ENCODE data around the gene CAV3.

CAV3 gene

DNA sequence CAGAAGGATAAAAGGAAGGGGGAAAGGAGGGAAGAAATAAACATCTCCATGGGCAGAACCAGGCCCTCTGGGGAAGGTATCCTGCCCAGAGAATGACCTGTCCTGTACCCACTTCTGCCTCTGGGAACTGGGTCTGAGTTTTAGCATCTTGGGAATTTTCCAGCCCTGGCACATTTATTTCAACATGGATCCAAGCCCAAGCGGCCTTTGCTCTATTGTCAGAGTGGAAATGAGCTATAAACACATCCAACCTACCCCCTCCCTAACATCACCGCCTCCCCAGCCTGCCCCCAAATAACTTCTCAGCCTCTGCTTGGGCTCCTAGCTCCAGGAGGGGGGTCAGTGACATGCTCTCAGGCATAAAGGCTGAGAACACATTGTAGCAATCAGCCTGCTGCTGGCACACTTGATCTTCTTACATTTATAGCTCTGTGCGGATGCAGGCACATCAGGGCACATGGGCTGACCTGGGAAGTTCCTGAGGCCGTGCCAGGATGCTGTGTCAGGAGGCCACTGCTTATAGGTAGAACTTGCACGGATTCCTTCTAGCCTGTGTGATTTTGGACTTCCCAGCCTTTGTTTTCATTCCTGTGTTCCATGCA, 40.4 kb downstream of the CAV3 start:
- no peak for TF ChIP-seq ZFX (IDR thresholded peaks at IDR 0.05)
- TF ChIP-seq, protein P1, sequence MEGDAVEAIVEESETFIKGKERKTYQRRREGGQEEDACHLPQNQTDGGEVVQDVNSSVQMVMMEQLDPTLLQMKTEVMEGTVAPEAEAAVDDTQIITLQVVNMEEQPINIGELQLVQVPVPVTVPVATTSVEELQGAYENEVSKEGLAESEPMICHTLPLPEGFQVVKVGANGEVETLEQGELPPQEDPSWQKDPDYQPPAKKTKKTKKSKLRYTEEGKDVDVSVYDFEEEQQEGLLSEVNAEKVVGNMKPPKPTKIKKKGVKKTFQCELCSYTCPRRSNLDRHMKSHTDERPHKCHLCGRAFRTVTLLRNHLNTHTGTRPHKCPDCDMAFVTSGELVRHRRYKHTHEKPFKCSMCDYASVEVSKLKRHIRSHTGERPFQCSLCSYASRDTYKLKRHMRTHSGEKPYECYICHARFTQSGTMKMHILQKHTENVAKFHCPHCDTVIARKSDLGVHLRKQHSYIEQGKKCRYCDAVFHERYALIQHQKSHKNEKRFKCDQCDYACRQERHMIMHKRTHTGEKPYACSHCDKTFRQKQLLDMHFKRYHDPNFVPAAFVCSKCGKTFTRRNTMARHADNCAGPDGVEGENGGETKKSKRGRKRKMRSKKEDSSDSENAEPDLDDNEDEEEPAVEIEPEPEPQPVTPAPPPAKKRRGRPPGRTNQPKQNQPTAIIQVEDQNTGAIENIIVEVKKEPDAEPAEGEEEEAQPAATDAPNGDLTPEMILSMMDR (conservative IDR thresholded peaks at IDR 0.05): no peak
- H3K27ac ChIP-seq: no peak overlapping the region

DNA sequence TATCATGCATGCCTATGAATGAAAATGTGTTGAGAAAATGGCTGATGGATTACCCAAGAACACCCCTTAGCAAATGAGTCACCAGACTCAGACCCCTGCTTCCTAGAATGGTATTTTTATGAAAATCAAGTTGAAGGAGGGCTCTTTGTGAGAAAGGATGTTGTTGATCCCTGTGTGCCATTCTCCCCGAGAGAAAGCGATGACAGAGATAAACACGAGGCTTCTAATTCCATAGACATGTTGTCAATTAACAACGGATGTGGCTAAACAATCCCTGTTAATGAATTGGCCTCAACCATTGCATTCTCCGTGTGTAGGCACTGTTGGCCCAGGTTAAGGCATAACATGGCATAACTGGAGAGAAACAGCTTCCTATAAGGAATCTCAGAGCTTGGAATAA, 41.6 kb downstream of the CAV3 start:
- H3K27ac ChIP-seq: no peak overlapping the region

DNA sequence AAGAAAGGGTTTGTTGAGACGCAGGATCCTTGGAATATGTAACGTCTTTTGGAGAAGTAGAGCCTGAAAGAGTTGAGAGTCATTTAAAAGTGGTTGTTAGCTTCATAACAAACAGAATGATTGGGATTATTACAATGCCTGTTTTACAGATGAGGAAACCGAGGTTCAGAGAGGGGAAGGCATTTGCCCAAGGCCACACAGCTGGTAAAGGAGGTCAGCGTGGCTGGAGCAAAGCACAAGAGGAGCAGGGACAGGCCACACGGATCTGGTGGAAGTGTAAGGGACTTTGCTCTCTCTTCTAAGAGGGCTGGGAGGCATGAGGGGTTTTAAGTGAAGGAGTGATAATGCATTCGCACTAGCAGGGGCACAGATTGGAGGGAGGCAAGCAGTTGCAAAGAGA, 42.0 kb downstream of the CAV3 start:
- TF ChIP-seq ZFX (IDR thresholded peaks at IDR 0.05): no peak
- TF ChIP-seq, protein P1 (conservative IDR thresholded peaks at IDR 0.05): no peak
- no peak overlapping the region for H3K27ac ChIP-seq

More for the DNA sequence above, 41.6 kb downstream of the CAV3 start:
- TF ChIP-seq, protein P1 (conservative IDR thresholded peaks at IDR 0.05): no peak
- TF ChIP-seq ZFX (IDR thresholded peaks at IDR 0.05): no peak

DNA sequence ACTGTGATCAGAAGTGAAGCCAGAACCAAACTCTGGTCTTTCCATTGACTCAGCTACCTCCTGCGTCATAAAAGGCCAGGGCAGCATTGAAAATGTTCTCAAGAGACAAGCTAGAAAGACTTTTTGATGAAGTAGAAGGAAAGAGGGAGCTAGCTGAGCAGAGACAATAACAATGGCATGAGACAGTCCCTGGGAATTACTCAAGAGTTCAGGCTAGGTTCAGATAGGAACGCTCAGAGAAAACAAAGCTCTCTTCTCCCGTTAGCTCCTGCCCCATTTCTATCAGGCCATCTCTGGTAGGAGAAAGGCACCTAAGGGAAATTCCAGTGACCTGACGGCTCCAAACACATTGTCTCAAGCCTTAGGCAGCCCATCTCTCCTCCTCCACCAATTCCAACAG, 42.8 kb downstream of the CAV3 start:
- TF ChIP-seq ZFX (IDR thresholded peaks at IDR 0.05): no peak
- TF ChIP-seq, protein P1 (conservative IDR thresholded peaks at IDR 0.05): no peak
- no peak overlapping the region for H3K27ac ChIP-seq

DNA sequence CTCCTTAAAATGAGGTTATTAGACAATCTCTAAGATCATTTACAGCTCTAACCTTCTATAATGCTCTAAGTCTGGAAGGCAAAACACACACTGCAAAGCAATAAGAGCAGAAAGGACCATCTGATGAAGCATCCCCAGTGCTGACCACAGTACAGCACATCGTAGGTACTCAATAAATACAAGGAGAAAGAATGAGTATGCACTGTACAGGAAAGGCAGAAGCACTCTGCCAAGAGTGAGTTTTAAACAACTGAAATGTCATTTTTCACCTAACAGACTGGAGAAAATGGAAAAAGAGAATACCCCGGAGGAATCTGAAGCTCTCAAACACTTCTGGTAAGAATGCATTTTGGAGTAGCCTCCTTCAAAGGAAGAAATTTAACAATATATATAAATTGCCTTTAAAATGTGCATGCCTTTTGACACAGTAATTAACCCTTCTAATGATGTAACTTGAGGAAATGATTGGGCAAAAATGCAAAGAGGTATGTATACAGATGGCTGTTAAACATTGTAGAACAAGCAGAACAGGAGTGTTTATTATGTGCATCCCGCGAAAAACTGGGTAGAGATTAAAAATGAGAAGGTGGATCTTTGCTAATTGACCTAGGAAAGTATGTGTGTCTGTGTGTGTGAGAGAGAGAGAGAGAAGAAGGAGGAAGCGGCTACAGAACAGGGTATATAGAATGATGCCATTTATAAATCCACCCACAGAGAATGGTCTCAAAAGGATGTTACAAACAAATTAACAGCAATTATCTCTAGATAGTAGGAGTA, 43.8 kb downstream of the CAV3 start:
- H3K27ac ChIP-seq: no peak overlapping the region
- TF ChIP-seq, protein P1 (conservative IDR thresholded peaks at IDR 0.05): no peak

DNA sequence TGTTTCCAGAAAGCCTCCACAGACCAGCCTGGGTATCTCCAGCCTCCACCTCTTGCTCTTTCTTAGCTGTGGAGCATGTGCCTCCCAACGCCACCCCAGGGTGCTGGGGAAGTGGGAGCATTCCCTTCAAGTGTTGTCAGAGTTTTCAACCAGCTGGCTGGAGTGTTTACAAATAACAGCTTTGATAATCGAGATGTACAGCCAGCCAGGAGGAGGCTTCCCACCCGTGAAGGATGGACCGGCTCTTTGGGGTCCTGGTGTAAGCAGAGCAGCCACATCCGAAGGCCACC, 44.3 kb downstream of the CAV3 start:
- TF ChIP-seq, protein P1 (conservative IDR thresholded peaks at IDR 0.05): no peak
- TF ChIP-seq ZFX (IDR thresholded peaks at IDR 0.05): no peak

DNA sequence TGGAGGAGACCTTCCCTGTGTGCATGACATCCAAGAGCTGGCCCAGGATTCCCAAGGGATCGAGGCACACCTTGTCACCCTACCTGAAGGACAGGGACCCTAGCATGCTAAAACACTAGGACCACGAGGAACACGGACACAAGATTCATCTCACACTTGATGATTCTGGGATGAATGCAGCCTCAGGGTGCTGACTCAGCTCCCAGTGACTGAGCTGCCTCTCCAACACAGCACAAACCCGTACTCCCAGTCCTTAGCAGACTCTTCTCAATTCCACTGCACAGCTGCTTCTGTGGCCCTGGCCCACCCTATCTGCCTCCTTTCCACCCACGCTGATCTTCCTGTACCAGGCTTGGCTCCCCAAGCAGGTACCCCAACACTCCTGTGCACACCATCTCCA, 44.9 kb downstream of the CAV3 start:
- H3K27ac ChIP-seq: no peak overlapping the region
- no peak for TF ChIP-seq ZFX (IDR thresholded peaks at IDR 0.05)

More for the DNA sequence above, 44.3 kb downstream of the CAV3 start:
- H3K27ac ChIP-seq: no peak overlapping the region

DNA sequence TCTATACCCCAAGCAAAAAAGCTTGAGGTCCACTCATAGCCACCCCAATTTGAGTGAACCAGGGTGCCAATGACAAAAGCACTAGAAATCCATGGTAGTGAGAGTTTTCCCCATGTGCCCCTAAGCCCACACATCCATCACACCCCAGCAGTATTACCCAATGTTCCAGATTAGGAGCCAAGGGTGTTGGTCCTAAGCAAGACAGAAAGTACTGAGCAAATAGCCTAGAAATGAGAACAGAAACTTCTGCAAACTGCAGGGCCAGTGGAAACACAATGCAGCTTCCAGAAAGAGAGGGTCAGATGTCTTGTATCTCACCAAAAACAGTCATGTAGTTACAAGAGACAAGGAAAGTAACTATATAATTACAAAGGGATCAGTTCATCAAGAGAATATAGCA, 46.7 kb downstream of the CAV3 start:
- TF ChIP-seq ZFX (IDR thresholded peaks at IDR 0.05): no peak
- TF ChIP-seq, protein P1 (conservative IDR thresholded peaks at IDR 0.05): no peak
- no peak overlapping the region for H3K27ac ChIP-seq
